OCI-LY1 (cell line): ENCODE data around the gene HECW1.
"Not testable (repeated sequence)": the region's sequence is repeated elsewhere in the genome, so short reads cannot be mapped to it uniquely, and the experiment has no call there.

Experiments
- H2AFZ ChIP-seq: fragments of 200-600 bp; sonication (generic), shearing (Covaris generic); 2 replicates; pipeline ENCODE4 v1.6.0; 2014; ENCODE audit warnings: antibody characterized with exemption, mild to moderate bottlenecking, low read length
- H3F3A ChIP-seq: fragments of 200-600 bp; sonication (generic), shearing (Covaris generic); 2 replicates; pipeline ENCODE4 v1.6.0; 2014; ENCODE audit warnings: mild to moderate bottlenecking, antibody characterized with exemption, low read length, moderate library complexity; ENCODE audit not compliant: insufficient read depth
- H3K27ac ChIP-seq: fragments of 200-600 bp; sonication (generic); 2 replicates; pipeline ENCODE4 v1.5.1; 2014; ENCODE audit warnings: low read length, mixed run types, mild to moderate bottlenecking, low read depth; ENCODE audit not compliant: poor library complexity, severe bottlenecking
- H3K27me3 ChIP-seq: fragments of 200-600 bp; sonication (generic); 2 replicates; pipeline ENCODE4 v1.6.0; 2014; ENCODE audit warnings: antibody characterized with exemption, mild to moderate bottlenecking, low read length, moderate library complexity; ENCODE audit not compliant: insufficient read depth
- H3K36me3 ChIP-seq: fragments of 200-600 bp; sonication (generic); 2 replicates; pipeline ENCODE4 v1.6.1; 2014; ENCODE audit warnings: mild to moderate bottlenecking, antibody characterized with exemption, low read length, moderate library complexity, mixed read lengths; ENCODE audit not compliant: insufficient read depth
- H3K4me1 ChIP-seq: fragments of 200-600 bp; sonication (generic); 2 replicates; pipeline ENCODE4 v1.5.1; 2014; ENCODE audit warnings: mild to moderate bottlenecking, low read length, moderate library complexity; ENCODE audit not compliant: insufficient read depth, severe bottlenecking
- H3K4me2 ChIP-seq: fragments of 200-600 bp; sonication (generic), shearing (Covaris generic); 2 replicates; pipeline ENCODE4 v1.6.1; 2014; ENCODE audit warnings: low read length
- H3K4me3 ChIP-seq: fragments of 200-600 bp; sonication (generic); 2 replicates; pipeline ENCODE4 v1.5.1; 2014; ENCODE audit warnings: low read length, low read depth, mild to moderate bottlenecking, mixed read lengths; ENCODE audit not compliant: poor library complexity, severe bottlenecking
- H3K79me2 ChIP-seq: fragments of 200-600 bp; shearing (Covaris generic); 2 replicates; pipeline ENCODE4 v1.6.1; 2016; ENCODE audit warnings: mixed run types, low read length, mixed read lengths; ENCODE audit not compliant: insufficient read depth
- H3K9ac ChIP-seq: fragments of 200-600 bp; sonication (generic), shearing (Covaris generic); 2 replicates; pipeline ENCODE4 v1.6.1; 2014; ENCODE audit warnings: mild to moderate bottlenecking, low read length, mixed read lengths
- H3K9me2 ChIP-seq: fragments of 200-600 bp; sonication (generic), shearing (Covaris generic); 2 replicates; pipeline ENCODE4 v1.6.1; 2014; ENCODE audit warnings: low read depth, mild to moderate bottlenecking, low read length, mixed read lengths
- H3K9me3 ChIP-seq: fragments of 200-600 bp; shearing (Covaris generic); 2 replicates; pipeline ENCODE4 v1.6.1; 2014; ENCODE audit warnings: low read length, mixed read lengths
- H4K20me1 ChIP-seq: fragments of 200-600 bp; sonication (generic), shearing (Covaris generic); 2 replicates; pipeline ENCODE4 v1.6.0; 2016; ENCODE audit warnings: mild to moderate bottlenecking, low read length; ENCODE audit not compliant: insufficient read depth
- EZH2 ChIP-seq: fragments of 200-600 bp; sonication (generic), shearing (Covaris generic); IDR thresholded peaks from 2 replicates; pipeline ENCODE4 v1.8.0; 2017; ENCODE audit warnings: borderline replicate concordance, mixed run types, mild to moderate bottlenecking, antibody characterized with exemption, low read length, moderate library complexity, mixed read lengths
- TF ChIP-seq, protein P1 (sequence below): fragments of 200-600 bp; sonication (generic), shearing (Covaris generic); IDR thresholded peaks from 2 replicates; pipeline ENCODE4 v1.5.1; 2017; ENCODE audit warnings: mild to moderate bottlenecking, antibody characterized with exemption, low read length, moderate library complexity, mixed read lengths

HECW1 gene

DNA sequence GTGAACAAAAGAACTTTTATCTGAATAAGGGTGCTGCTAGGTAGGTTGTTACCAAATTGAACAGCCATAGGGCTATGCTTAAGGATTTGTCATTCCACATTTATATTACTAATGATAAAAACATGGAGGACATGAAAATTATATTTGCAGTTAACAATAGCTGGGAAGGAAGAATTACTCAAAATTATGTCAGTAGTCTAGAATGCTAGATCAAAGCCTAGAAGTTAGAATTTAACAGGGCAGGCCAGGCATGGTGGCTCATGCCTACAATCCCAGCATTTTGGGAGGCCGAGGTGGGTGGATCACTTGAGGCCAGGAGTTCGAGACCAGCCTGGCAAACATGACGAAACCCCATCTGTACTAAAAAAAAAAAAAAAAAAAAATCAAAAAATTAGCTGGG is 479.9 kb downstream of the HECW1 start:
- TF ChIP-seq EZH2, result no peak
- TF ChIP-seq, protein P1, sequence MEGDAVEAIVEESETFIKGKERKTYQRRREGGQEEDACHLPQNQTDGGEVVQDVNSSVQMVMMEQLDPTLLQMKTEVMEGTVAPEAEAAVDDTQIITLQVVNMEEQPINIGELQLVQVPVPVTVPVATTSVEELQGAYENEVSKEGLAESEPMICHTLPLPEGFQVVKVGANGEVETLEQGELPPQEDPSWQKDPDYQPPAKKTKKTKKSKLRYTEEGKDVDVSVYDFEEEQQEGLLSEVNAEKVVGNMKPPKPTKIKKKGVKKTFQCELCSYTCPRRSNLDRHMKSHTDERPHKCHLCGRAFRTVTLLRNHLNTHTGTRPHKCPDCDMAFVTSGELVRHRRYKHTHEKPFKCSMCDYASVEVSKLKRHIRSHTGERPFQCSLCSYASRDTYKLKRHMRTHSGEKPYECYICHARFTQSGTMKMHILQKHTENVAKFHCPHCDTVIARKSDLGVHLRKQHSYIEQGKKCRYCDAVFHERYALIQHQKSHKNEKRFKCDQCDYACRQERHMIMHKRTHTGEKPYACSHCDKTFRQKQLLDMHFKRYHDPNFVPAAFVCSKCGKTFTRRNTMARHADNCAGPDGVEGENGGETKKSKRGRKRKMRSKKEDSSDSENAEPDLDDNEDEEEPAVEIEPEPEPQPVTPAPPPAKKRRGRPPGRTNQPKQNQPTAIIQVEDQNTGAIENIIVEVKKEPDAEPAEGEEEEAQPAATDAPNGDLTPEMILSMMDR, result no peak

DNA sequence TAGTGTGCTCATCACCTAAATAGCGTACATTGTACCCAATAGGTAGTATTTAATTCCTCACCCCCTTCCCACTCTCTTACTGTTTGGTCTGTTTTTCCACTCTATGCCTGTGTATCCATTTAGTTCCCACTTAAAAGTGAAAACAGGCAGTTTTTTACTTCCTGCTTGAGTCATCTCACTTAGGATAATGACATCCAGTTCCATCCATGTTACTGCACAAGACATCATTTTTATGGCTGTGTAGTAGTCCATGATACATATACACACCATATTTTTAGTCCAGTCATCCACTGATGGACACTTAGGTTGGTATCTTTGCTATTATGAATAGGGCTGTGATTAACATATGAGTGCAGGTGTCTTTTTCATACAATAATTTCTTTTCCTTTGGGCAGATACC is 480.6 kb downstream of the HECW1 start:
- peak overlapping the region; percentile 22 for H3K27ac ChIP-seq
- H3K4me1 ChIP-seq, result peaks cover 76% of the 10 kb centered on the region
- no peaks in the 10 kb centered on the region for H3K9me3 ChIP-seq
- H3K79me2 ChIP-seq, result peaks cover 94% of the 10 kb centered on the region
- TF ChIP-seq EZH2, result no peak
- TF ChIP-seq, protein P1, result no peak
- H3F3A ChIP-seq, result peaks cover 5% of the 10 kb centered on the region; the same call in 1 of the 2 replicates
- no peaks in the 10 kb centered on the region for H3K9me2 ChIP-seq
- H4K20me1 ChIP-seq, result peaks cover 3% of the 10 kb centered on the region; the same call in 1 of the 2 replicates
- peak overlapping the region; percentile 40 for H3K4me2 ChIP-seq
- peaks cover 81% of the 10 kb centered on the region for H3K36me3 ChIP-seq
- no peak overlapping the region for H2AFZ ChIP-seq
- H3K27me3 ChIP-seq, result no peaks in the 10 kb centered on the region
- peak overlapping the region; percentile 36 for H3K4me3 ChIP-seq
- no peak overlapping the region for H3K9ac ChIP-seq

More for the DNA sequence above, 479.9 kb downstream of the HECW1 start:
- no peaks in the 10 kb centered on the region for H3K9me3 ChIP-seq
- H3K4me1 ChIP-seq, result peaks cover 83% of the 10 kb centered on the region
- H3K27ac ChIP-seq, result no peak overlapping the region
- no peak overlapping the region for H2AFZ ChIP-seq
- peak overlapping the region; percentile 40; the same call in 1 of the 2 replicates for H3K4me2 ChIP-seq
- H3F3A ChIP-seq, result peaks cover 5% of the 10 kb centered on the region; the same call in 1 of the 2 replicates
- no peaks in the 10 kb centered on the region for H3K9me2 ChIP-seq
- H3K36me3 ChIP-seq, result peaks cover 74% of the 10 kb centered on the region
- H3K9ac ChIP-seq, result no peak overlapping the region
- peaks cover 100% of the 10 kb centered on the region for H3K79me2 ChIP-seq
- peaks cover 3% of the 10 kb centered on the region; the same call in 1 of the 2 replicates for H4K20me1 ChIP-seq
- H3K27me3 ChIP-seq, result no peaks in the 10 kb centered on the region
- H3K4me3 ChIP-seq, result peak overlapping the region; percentile 36

DNA sequence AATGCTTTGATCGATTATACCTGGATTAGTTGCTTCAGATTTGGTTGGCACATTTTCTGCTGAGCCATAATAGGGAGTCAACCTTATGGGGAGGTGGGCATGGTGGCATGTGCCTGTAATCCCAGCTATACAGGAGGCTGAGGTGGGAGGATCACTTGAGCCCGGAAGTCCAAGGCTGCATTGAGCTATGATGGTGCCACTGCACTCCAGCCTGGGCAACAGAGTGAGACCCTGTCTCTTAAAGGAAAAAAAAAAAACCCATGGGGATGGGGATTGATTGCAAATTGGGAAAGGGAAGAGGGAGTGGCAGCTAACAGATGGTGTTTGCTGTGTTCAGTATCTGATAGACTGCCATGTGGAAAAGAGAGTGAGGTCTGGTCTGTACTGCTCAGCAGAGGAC is 481.6 kb downstream of the HECW1 start:
- peak overlapping the region; percentile 22 for H3K27ac ChIP-seq
- peak overlapping the region; percentile 36 for H3K4me3 ChIP-seq
- no peak overlapping the region for H2AFZ ChIP-seq
- peak overlapping the region; percentile 40 for H3K4me2 ChIP-seq
- H3K9me3 ChIP-seq, result no peaks in the 10 kb centered on the region
- TF ChIP-seq EZH2, result no peak
- TF ChIP-seq, protein P1, result no peak
- H4K20me1 ChIP-seq, result peaks cover 3% of the 10 kb centered on the region; the same call in 1 of the 2 replicates
- H3K9ac ChIP-seq, result no peak overlapping the region
- H3F3A ChIP-seq, result peaks cover 5% of the 10 kb centered on the region; the same call in 1 of the 2 replicates
- H3K9me2 ChIP-seq, result no peaks in the 10 kb centered on the region
- peaks cover 84% of the 10 kb centered on the region for H3K36me3 ChIP-seq
- peaks cover 66% of the 10 kb centered on the region for H3K4me1 ChIP-seq
- no peaks in the 10 kb centered on the region for H3K27me3 ChIP-seq
- H3K79me2 ChIP-seq, result peaks cover 93% of the 10 kb centered on the region

DNA sequence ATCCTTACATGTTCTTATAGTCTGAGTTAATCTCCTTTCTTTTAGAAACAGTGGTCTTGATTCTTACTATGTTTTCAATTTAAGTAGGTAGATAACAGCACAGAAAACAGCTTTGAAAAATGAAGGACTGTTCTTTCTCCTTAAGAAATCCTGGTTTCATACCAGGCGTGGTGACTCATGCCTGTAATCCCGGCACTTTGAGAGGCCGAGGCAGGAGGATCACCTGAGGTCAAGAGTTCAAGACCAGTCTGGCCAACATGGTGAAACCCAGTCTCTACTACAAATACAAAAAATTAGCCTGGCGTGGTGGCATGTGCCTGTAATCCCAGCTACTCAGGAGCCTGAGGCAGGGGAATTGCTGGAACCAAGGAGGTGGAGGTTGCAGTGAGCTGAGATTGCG is 484.0 kb downstream of the HECW1 start:
- H3K4me3 ChIP-seq, H3K9ac ChIP-seq, H3K9me2 ChIP-seq, H2AFZ ChIP-seq, H3K27ac ChIP-seq, H4K20me1 ChIP-seq, H3F3A ChIP-seq, H3K9me3 ChIP-seq, H3K4me2 ChIP-seq, H3K27me3 ChIP-seq: not testable (repeated sequence)
- Histone ChIP-seq H3K36me3 (peaks cover 94% of the 10 kb centered on the region), H3K4me1 (peaks cover 43% of the 10 kb centered on the region), H3K79me2 (peaks cover 93% of the 10 kb centered on the region)
